H1 (cell line): ENCODE results near the gene AUH. TPM values are rescaled to one million over a fixed set of nuclear protein-coding genes. Genes with fewer than 3 reads are reported as not detected.

Experiments used
- CTCF ChIA-PET: fragments of 300-600 bp; sonication (Branson Sonifier 250); formaldehyde crosslinking; loops from one replicate; lab custom pipeline; 2021; ENCODE audit not compliant: partially characterized antibody; lab: Charles Lee
- POLR2A ChIA-PET: fragments of 300-600 bp; sonication (Branson Sonifier 250); formaldehyde crosslinking; loops from one replicate; lab custom pipeline; 2021; ENCODE audit warnings: inconsistent platforms; ENCODE audit not compliant: partially characterized antibody; lab: Charles Lee
- DNase-seq, 2 experiments: peaks; one replicate each; pipeline versions ENCODE4 v3.0.0 to v3.0.0-alpha.2; 2010 to 2022; ENCODE audit warnings: low spot score in 2 of 2, low read depth in 1 of 2, mixed read lengths in 1 of 2
- FAIRE-seq: peaks from 2 replicates; lab custom pipeline; 2011; peaks lifted over from hg19 to GRCh38; lab: Jason Lieb, UNC
- H2AFZ ChIP-seq: 2 replicates; pipeline ENCODE4 v1.8.1; 2012; ENCODE audit warnings: low read length, inconsistent platforms
- H2AK5ac ChIP-seq: 2 replicates; pipeline ENCODE4 v1.6.1; 2013; ENCODE audit warnings: low read depth, low read length
- H2BK120ac ChIP-seq: replicated peaks from 2 replicates; pipeline ENCODE3; 2013; ENCODE audit warnings: low read depth, low read length, inconsistent platforms
- H2BK12ac ChIP-seq: 2 replicates; pipeline ENCODE4 v1.6.1; 2013; ENCODE audit warnings: low read depth, low read length
- H2BK15ac ChIP-seq: 2 replicates; pipeline ENCODE4 v1.6.1; 2013; ENCODE audit warnings: low read length
- H2BK20ac ChIP-seq: 2 replicates; pipeline ENCODE4 v1.6.1; 2013; ENCODE audit warnings: low read length
- H2BK5ac ChIP-seq: 2 replicates; pipeline ENCODE4 v1.6.1; 2013; ENCODE audit warnings: low read depth, low read length
- H3K14ac ChIP-seq: 2 replicates; pipeline ENCODE4 v1.6.1; 2013; ENCODE audit warnings: inconsistent platforms; ENCODE audit not compliant: insufficient read length
- H3K18ac ChIP-seq: 2 replicates; pipeline ENCODE4 v1.6.1; 2013; ENCODE audit warnings: low read length; ENCODE audit errors: extremely low read depth
- H3K23ac ChIP-seq: 2 replicates; pipeline ENCODE4 v1.6.1; 2013; ENCODE audit warnings: inconsistent platforms; ENCODE audit not compliant: insufficient read length
- H3K23me2 ChIP-seq: 2 replicates; pipeline ENCODE4 v1.6.1; 2013; ENCODE audit warnings: low read depth, low read length
- H3K27ac ChIP-seq: 2 replicates; pipeline ENCODE4 v1.6.1; 2011; ENCODE audit warnings: low read depth, low read length, inconsistent platforms
- H3K27me3 ChIP-seq, 4 experiments: replicated peaks in 1 of 4; 1 replicate in 1 of 4; 2 replicates in 3 of 4; pipeline versions ENCODE4 v1.6.1 to v1.8.1; 2011 to 2013; ENCODE audit warnings: low read length in 3 of 4, mild to moderate bottlenecking in 3 of 4, inconsistent platforms in 2 of 4, mixed read lengths in 2 of 4, moderate library complexity in 1 of 4; ENCODE audit not compliant: control insufficient read depth in 3 of 4, insufficient read depth in 3 of 4; ENCODE audit errors: extremely low read depth in 1 of 4
- H3K36me3 ChIP-seq, 4 experiments: 2 replicates each; pipeline versions ENCODE4 v1.6.1 to v1.8.1; 2011 to 2013; ENCODE audit warnings: mild to moderate bottlenecking in 4 of 4, low read length in 3 of 4, moderate library complexity in 2 of 4, control low read depth in 1 of 4, inconsistent platforms in 1 of 4; ENCODE audit not compliant: insufficient read depth in 4 of 4, control insufficient read depth in 2 of 4
- H3K4ac ChIP-seq: replicated peaks from 2 replicates; pipeline ENCODE3; 2013; ENCODE audit warnings: low read length, low read depth, mixed read lengths, inconsistent platforms; ENCODE audit not compliant: insufficient read length
- H3K4me1 ChIP-seq, 4 experiments: replicated peaks in 1 of 4; 1 replicate in 1 of 4; 2 replicates in 3 of 4; pipeline versions ENCODE4 v1.6.1 to v1.8.1; 2011 to 2013; ENCODE audit warnings: low read length in 3 of 4, inconsistent platforms in 2 of 4, mixed read lengths in 1 of 4; ENCODE audit not compliant: insufficient read depth in 4 of 4, control insufficient read depth in 3 of 4
- H3K4me2 ChIP-seq, 2 experiments: 2 replicates each; pipeline versions ENCODE4 v1.6.1 to v1.8.1; 2011 to 2013; ENCODE audit warnings: low read depth in 2 of 2, low read length in 2 of 2, control low read depth in 1 of 2, inconsistent platforms in 1 of 2, mild to moderate bottlenecking in 1 of 2; ENCODE audit not compliant: insufficient read depth in 1 of 2
- H3K4me3 ChIP-seq, 4 experiments: fragments of 200-600, 300-600 bp in 1 of 4; sonication (generic), shearing (Covaris generic), sonication (Bioruptor Twin) in 1 of 4; 2 replicates each; pipeline versions ENCODE4 v1.5.1 to v1.8.1; 2011 to 2016; ENCODE audit warnings: low read length in 4 of 4, low read depth in 3 of 4, control low read depth in 2 of 4, inconsistent platforms in 2 of 4, mild to moderate bottlenecking in 2 of 4, mixed read lengths in 1 of 4, moderate library complexity in 1 of 4; ENCODE audit not compliant: insufficient read depth in 2 of 4; ENCODE audit errors: extremely low read depth in 1 of 4
- H3K56ac ChIP-seq: replicated peaks from 2 replicates; pipeline ENCODE3; 2013; ENCODE audit warnings: low read depth, mild to moderate bottlenecking, mixed read lengths, low read length, inconsistent platforms; ENCODE audit not compliant: insufficient read length
- H3K79me1 ChIP-seq: 2 replicates; pipeline ENCODE4 v1.6.1; 2013; ENCODE audit warnings: low read depth, low read length, control low read depth
- H3K79me2 ChIP-seq, 2 experiments: 2 replicates each; pipeline versions ENCODE4 v1.6.1 to v1.8.1; 2012 to 2013; ENCODE audit warnings: low read length in 2 of 2, mild to moderate bottlenecking in 2 of 2, inconsistent platforms in 1 of 2; ENCODE audit not compliant: insufficient read depth in 2 of 2, control insufficient read depth in 1 of 2
- H3K9ac ChIP-seq, 4 experiments: replicated peaks in 1 of 4; 1 replicate in 1 of 4; 2 replicates in 3 of 4; pipeline versions ENCODE4 v1.6.1 to v1.8.1; 2011 to 2013; ENCODE audit warnings: low read depth in 3 of 4, low read length in 3 of 4, control low read depth in 2 of 4, mild to moderate bottlenecking in 2 of 4, moderate library complexity in 2 of 4, inconsistent platforms in 1 of 4; ENCODE audit errors: extremely low read depth in 1 of 4
- H3K9me3 ChIP-seq, 2 experiments: 2 replicates each; pipeline versions ENCODE4 v1.6.1 to v1.8.1; 2012 to 2013; ENCODE audit warnings: mild to moderate bottlenecking in 2 of 2, moderate library complexity in 2 of 2, control low read depth in 1 of 2, inconsistent platforms in 1 of 2, low read depth in 1 of 2, low read length in 1 of 2, mixed read lengths in 1 of 2; ENCODE audit not compliant: insufficient read depth in 2 of 2
- H4K20me1 ChIP-seq, 2 experiments: replicated peaks in 1 of 2; 2 replicates each; pipeline versions ENCODE3 to v1.8.1; 2011 to 2013; ENCODE audit warnings: inconsistent platforms in 2 of 2, low read length in 2 of 2, mild to moderate bottlenecking in 1 of 2; ENCODE audit not compliant: insufficient read depth in 2 of 2, control insufficient read depth in 1 of 2
- H4K5ac ChIP-seq: 2 replicates; pipeline ENCODE4 v1.6.1; 2013; ENCODE audit warnings: low read length, low read depth, mixed read lengths, inconsistent platforms; ENCODE audit not compliant: insufficient read length
- H4K8ac ChIP-seq: 2 replicates; pipeline ENCODE4 v1.8.0; 2013; ENCODE audit warnings: mild to moderate bottlenecking, moderate library complexity, low read length, inconsistent platforms; ENCODE audit not compliant: insufficient read depth; ENCODE audit errors: extremely low read depth
- H4K91ac ChIP-seq: replicated peaks from 2 replicates; pipeline ENCODE3; 2013; ENCODE audit warnings: low read length, mixed read lengths, inconsistent platforms; ENCODE audit not compliant: insufficient read length
- BACH1 ChIP-seq: IDR thresholded peaks from 2 replicates; pipeline ENCODE4 v1.6.1; 2012; ENCODE audit warnings: low read length, improper control_type of control experiment
- CHD2 ChIP-seq: IDR thresholded peaks from 2 replicates; pipeline ENCODE4 v1.6.1; 2012; ENCODE audit warnings: low read length, improper control_type of control experiment
- GABPA ChIP-seq: IDR thresholded peaks from 2 replicates; pipeline ENCODE4 v1.6.1; 2011; ENCODE audit warnings: mild to moderate bottlenecking, low read length, moderate library complexity, borderline replicate concordance; ENCODE audit not compliant: insufficient read depth
- GTF2F1 ChIP-seq: IDR thresholded peaks from 2 replicates; pipeline ENCODE4 v1.6.1; 2012; ENCODE audit warnings: low read depth, low read length, improper control_type of control experiment, borderline replicate concordance
- KDM4A ChIP-seq: IDR thresholded peaks from one replicate; pipeline ENCODE4 v1.7.1; 2012; ENCODE audit warnings: low read depth, mild to moderate bottlenecking, moderate library complexity, low read length, inconsistent platforms; ENCODE audit not compliant: severe bottlenecking
- PHF8 ChIP-seq: fragments of 200-600 bp; sonication (generic); conservative IDR thresholded peaks from 2 replicates; pipeline ENCODE4 v1.7.1; 2012; ENCODE audit warnings: low read depth, mild to moderate bottlenecking, inconsistent platforms, low read length, moderate library complexity
- RXRA ChIP-seq: IDR thresholded peaks from 2 replicates; pipeline ENCODE4 v1.6.1; 2011; ENCODE audit warnings: low read depth, mild to moderate bottlenecking, low read length, moderate library complexity; ENCODE audit not compliant: insufficient read depth
- SIX5 ChIP-seq: IDR thresholded peaks from 2 replicates; pipeline ENCODE4 v1.6.1; 2011; ENCODE audit warnings: mild to moderate bottlenecking, low read depth, low read length
- TAF1 ChIP-seq: IDR thresholded peaks from 2 replicates; pipeline ENCODE4 v1.6.1; 2011; ENCODE audit warnings: mild to moderate bottlenecking, low read depth, low read length
- ZNF274 ChIP-seq: IDR thresholded peaks from 2 replicates; pipeline ENCODE4 v1.7.0; 2012; ENCODE audit warnings: low read length, borderline replicate concordance; ENCODE audit errors: extremely low read depth
- WGBS, 2 experiments: shearing (Covaris generic) in 1 of 2; methylation state at CpG; one replicate each; pipeline versions ENCODE4 v1.1.6 to v1.1.7; 2013 to 2015; ENCODE audit warnings: low lambda C conversion rate in 2 of 2, mixed read lengths in 2 of 2, inconsistent platforms in 1 of 2, low coverage in 1 of 2, missing lambda C conversion rate in 1 of 2; ENCODE audit not compliant: insufficient replicate concordance in 2 of 2, insufficient coverage in 1 of 2, insufficient read length in 1 of 2; ENCODE audit errors: extremely low coverage in 1 of 2, missing lambda C conversion rate in 1 of 2; 5-methylcytosine and 5-hydroxymethylcytosine counted together
- polyA plus RNA-seq, 7 experiments: library from polyadenylated mRNA; depleted of rRNA in 3 of 7; stranded (reverse) in 5 of 7; unstranded in 2 of 7; fragments of >200 nt in 5 of 7; fragments of 200-250 nt in 2 of 7; gene quantifications; 1 replicate in 5 of 7; 2 replicates in 1 of 7; 4 replicates in 1 of 7; pipeline versions ENCODE4 v1.2.1 to v1.2.3, GENCODE V29; 2011 to 2013; ENCODE audit warnings: missing spikeins in 2 of 7, mixed read lengths in 2 of 7
- total RNA-seq: library from RNA; stranded (reverse); fragmentation: NEBNext Ultra II Directional; extraction: Animal tissue kit (Norgen Biotek cat#: 25700); gene quantifications from 2 replicates; pipeline ENCODE4 v1.2.1, GENCODE V29; 2021
- TF ChIP-seq, protein P1 (sequence below): IDR thresholded peaks from 2 replicates; pipeline ENCODE4 v1.6.1; 2012; ENCODE audit warnings: inconsistent platforms
- TF ChIP-seq, protein P2 (sequence below), 3 experiments: IDR thresholded peaks; 1 replicate in 2 of 3; 2 replicates in 1 of 3; pipeline versions ENCODE4 v1.5.1 to v1.6.1; 2011; ENCODE audit warnings: low read length in 3 of 3, mild to moderate bottlenecking in 3 of 3, inconsistent platforms in 2 of 3, low read depth in 1 of 3, moderate library complexity in 1 of 3; ENCODE audit not compliant: insufficient read depth in 1 of 3; ENCODE audit errors: control extremely low read depth in 1 of 3

AUH gene
- total and polyA plus RNA-seq, 2 of the 8 experiments (the other 6 are each of a cell fraction or from before 2014, with no cell fraction given): 5.8 to 21.9 TPM

- Histone ChIP-seq H3K56ac (no peak overlapping the region), H3K4me1 (no peaks in the 10 kb centered on the region), H2AK5ac (no peak overlapping the region), H3K79me1 (no peaks in the 10 kb centered on the region), H3K4me3 (no peak overlapping the region), H2BK5ac (no peak overlapping the region), H3K18ac (no peak overlapping the region), H3K4ac (no peak overlapping the region), H3K27ac (no peak overlapping the region), H3K23me2 (no peaks in the 10 kb centered on the region), H2BK15ac (no peak overlapping the region), H4K5ac (no peak overlapping the region), H3K9ac (no peak overlapping the region), H3K14ac (no peak overlapping the region), H4K8ac (no peak overlapping the region), H3K36me3 (0 out of 8 replicates have a peak, but pooled peaks cover 0 to 2% (median 0%) of the 10 kb centered on the region in 4 experiments), H2BK120ac (no peak overlapping the region), H3K4me2 (no peak overlapping the region), H4K91ac (no peak overlapping the region), H3K79me2 (no peaks in the 10 kb centered on the region), H3K9me3 (no peaks in the 10 kb centered on the region), H2AFZ (no peak overlapping the region), H2BK12ac (no peak overlapping the region), H3K27me3 (no peaks in the 10 kb centered on the region), H2BK20ac (no peak overlapping the region), H4K20me1 (no peaks in the 10 kb centered on the region), H3K23ac (no peak overlapping the region)
- CTCF ChIA-PET: interaction anchor here (0.6 kb wide), 1 partner anchor 57 kb away, joined by 3 read pairs; no protein-coding TSS in a partner anchor
- POLR2A ChIA-PET: no interaction called here
- DNase-seq: no peak
- FAIRE-seq: no peak
- WGBS, 2 experiments: 90% methylated on average over 7 of the region's 7 CpGs; no CpG with 5 or more reads in 1 of the 2 experiments
- TF ChIP-seq PHF8 (no peak), CHD2 (no peak), ZNF274 (no peak), GABPA (no peak), RXRA (no peak), BACH1 (no peak), SIX5 (no peak), GTF2F1 (no peak), KDM4A (no peak), TAF1 (no peak)
- TF ChIP-seq, protein P1, sequence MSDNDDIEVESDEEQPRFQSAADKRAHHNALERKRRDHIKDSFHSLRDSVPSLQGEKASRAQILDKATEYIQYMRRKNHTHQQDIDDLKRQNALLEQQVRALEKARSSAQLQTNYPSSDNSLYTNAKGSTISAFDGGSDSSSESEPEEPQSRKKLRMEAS: no peak
- TF ChIP-seq, protein P2, sequence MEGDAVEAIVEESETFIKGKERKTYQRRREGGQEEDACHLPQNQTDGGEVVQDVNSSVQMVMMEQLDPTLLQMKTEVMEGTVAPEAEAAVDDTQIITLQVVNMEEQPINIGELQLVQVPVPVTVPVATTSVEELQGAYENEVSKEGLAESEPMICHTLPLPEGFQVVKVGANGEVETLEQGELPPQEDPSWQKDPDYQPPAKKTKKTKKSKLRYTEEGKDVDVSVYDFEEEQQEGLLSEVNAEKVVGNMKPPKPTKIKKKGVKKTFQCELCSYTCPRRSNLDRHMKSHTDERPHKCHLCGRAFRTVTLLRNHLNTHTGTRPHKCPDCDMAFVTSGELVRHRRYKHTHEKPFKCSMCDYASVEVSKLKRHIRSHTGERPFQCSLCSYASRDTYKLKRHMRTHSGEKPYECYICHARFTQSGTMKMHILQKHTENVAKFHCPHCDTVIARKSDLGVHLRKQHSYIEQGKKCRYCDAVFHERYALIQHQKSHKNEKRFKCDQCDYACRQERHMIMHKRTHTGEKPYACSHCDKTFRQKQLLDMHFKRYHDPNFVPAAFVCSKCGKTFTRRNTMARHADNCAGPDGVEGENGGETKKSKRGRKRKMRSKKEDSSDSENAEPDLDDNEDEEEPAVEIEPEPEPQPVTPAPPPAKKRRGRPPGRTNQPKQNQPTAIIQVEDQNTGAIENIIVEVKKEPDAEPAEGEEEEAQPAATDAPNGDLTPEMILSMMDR (IDR thresholded peaks at IDR 0.05; ENCODE audit: control extremely low read depth in 1 of 3, insufficient read depth in 1 of 3, low read depth in 1 of 3, low read length in 3 of 3): no peak
Observed at GRCh38 chr9:91211414-91211813, 150.3 kb downstream of the AUH start.
